ENCODE results near the gene MEGF9.
"Not testable (repeated sequence)": the region's sequence is repeated elsewhere in the genome, so short reads cannot be mapped to it uniquely, and the experiment has no call there.

DNA sequence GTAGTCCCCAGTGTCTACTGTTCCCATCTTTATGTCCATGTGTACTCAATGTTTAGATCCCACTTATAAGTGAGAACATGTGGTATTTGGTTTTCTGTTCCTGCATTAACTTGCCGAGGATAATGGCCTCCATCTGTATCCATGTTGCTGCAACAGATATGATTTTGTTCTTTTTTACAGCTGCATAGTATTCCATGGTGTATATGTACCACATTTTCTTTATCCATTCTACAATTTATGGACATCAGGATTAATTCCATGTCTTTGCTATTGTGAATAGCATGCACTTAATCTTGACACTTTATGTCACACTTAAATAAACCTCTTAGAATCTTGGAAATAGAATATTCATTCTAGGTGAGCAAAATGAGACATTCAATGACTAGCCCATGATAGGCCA, 73.4 kb downstream of the MEGF9 start:
- TF ChIP-seq CTCF (conservative IDR thresholded peaks at IDR 0.05 in 1 of 2, IDR thresholded peaks at IDR 0.05 in 1 of 2; ENCODE audit: extremely low read depth in 1 of 2, insufficient read depth in 1 of 2, low read depth in 1 of 2, low read length in 2 of 2); EZH2 (IDR thresholded peaks at IDR 0.05; ENCODE audit: borderline replicate concordance, low read length): not testable (repeated sequence)
